ENCODE results near the gene LOC128125822.

DNA sequence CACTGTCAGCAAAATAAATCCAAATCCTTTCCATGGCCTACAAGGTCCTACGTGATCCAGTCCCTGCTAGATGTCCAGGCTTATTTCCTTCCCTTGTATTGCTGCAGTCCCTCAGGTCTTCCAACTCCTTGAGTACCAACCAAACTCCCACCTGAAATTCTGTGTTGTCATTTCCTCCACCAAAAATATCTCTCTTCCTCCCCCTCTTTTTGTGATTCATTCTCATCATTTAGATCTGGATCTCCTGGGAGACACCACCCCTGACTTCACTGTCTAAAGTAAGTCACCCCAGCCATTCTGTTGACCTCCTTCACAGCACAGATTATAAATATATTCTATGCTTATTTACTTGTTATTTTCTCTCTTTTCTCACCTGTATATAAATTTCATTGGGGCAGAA, 9.0 kb upstream of the LOC128125822 start:
- TF ChIP-seq, protein P1, sequence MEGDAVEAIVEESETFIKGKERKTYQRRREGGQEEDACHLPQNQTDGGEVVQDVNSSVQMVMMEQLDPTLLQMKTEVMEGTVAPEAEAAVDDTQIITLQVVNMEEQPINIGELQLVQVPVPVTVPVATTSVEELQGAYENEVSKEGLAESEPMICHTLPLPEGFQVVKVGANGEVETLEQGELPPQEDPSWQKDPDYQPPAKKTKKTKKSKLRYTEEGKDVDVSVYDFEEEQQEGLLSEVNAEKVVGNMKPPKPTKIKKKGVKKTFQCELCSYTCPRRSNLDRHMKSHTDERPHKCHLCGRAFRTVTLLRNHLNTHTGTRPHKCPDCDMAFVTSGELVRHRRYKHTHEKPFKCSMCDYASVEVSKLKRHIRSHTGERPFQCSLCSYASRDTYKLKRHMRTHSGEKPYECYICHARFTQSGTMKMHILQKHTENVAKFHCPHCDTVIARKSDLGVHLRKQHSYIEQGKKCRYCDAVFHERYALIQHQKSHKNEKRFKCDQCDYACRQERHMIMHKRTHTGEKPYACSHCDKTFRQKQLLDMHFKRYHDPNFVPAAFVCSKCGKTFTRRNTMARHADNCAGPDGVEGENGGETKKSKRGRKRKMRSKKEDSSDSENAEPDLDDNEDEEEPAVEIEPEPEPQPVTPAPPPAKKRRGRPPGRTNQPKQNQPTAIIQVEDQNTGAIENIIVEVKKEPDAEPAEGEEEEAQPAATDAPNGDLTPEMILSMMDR (IDR thresholded peaks at IDR 0.05), result no peak
- no peak for TF ChIP-seq POLR2A (IDR thresholded peaks at IDR 0.05)

Measured in body of pancreas (tissue), 4 donors.